22Rv1 (cell line): ENCODE data around the gene SNED1.

Source experiments
- CTCF ChIP-seq: fragments of 450-650 bp; IDR thresholded peaks from 2 replicates; pipeline ENCODE4 v1.5.1; 2017; ENCODE audit warnings: mild to moderate bottlenecking
- ZFX ChIP-seq: fragments of 450-650 bp; IDR thresholded peaks from 2 replicates; pipeline ENCODE4 v1.6.1; 2017; ENCODE audit warnings: antibody characterized with exemption, borderline replicate concordance

DNA sequence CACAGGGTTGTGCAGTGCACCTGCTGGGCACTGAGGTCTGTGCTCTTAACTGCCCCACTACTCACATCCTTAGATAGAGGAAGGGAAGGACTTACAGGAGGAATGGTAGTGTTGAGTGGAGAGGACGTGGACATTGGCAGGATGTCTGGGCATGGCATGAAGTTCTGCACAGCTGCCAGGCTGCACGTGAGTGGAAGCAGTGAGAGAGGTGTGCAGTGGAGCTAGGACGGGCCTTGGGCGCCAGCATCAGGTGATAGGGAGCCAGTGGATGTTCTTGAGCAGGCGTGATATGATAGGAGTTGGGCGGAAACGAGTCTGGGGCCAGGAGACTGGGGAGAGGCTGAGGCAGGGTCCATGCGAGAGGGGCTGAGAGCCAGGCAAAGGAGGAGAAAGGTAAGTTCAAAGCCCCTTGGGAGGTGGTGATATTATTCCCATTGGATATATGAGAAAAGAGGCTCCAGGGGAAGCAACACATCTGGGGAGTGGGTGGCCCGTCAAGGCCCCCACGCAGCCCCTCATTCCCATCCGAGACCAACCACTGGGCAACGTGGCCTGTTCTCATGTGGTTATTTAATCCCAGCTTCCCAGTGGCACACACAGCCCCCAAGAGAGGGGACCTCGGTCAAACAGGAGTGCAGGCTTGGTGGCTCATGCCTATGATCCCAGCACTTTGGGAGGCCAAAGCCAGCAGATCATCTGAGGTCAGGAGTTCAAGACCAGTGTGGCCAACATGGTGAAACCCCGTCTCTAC lies 45.7 kb upstream of the SNED1 start:
- TF ChIP-seq CTCF = no peak
- TF ChIP-seq ZFX = no peak
